ENCODE measurements around the gene HGS. TPM values are rescaled to one million over a fixed set of nuclear protein-coding genes. Genes with fewer than 3 reads are reported as not detected.
"Not testable (repeated sequence)": the region's sequence is repeated elsewhere in the genome, so short reads cannot be mapped to it uniquely, and the experiment has no call there.

HGS gene
- total RNA-seq, 2 donors from 2014 or later: 93.8 to 108 TPM

DNA sequence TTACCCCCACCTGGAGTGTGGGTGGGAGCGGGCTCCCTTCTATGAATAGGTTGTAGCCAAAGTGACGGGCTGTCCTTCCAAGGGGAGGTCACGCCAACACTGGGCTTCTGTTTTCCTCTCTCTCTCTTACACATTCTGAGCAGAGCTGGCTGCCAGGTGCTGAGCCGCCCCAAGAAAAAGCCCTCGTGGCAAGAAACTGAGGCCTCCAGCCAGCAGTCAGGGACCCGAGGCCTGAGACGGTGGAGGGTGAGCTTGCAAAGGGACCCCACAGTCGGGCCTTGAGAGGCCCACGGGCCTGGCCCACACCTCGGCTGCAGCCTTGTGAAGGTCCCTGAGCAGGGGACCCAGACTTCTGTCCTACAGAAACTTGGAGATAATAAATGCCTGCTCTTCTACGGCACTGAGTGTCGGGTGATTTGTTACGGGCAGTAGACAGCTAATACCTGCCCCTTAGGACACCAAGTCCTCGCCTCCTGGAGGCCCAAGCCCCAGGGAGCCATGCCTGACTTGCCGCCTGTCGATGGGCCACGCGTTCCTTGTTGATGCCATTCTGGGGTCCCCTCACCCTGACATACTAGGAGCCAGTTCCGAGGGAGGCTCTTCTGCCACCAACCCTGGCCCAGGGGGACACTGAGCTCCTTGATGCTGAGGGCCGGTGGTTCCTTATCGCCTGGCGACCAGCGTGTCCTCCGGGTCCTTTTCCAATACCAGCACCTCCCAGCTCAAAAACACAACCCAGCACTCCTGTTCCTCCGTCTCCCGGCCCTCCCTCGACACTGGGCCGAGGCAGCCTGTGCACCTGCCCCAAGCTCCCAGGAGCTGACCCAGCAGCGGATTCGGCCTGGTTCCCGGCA lies 54.4 kb downstream of the HGS start:
- no peaks in the 10 kb centered on the region for H3K9me3 ChIP-seq
- H3K4me3 ChIP-seq: no peak overlapping the region
- no peak for TF ChIP-seq CTCF (IDR thresholded peaks at IDR 0.05)
- no peaks in the 10 kb centered on the region for H3K4me1 ChIP-seq (ENCODE audit: control insufficient read depth in 1 of 2, low read depth in 2 of 2)
- no peaks in the 10 kb centered on the region for H3K36me3 ChIP-seq
- no peaks in the 10 kb centered on the region for H3K27me3 ChIP-seq (replicated peaks; ENCODE audit: insufficient read depth)
- DNase-seq (ENCODE audit: low spot score) (no peak), ATAC-seq (ENCODE audit: insufficient number of reproducible peaks, low FRiP score, low read depth) (no peak)
- H3K27ac ChIP-seq: no peak overlapping the region

GRCh38 chr17:81738801-81739393 lies 55.1 kb downstream of the HGS start:
- H3K4me3 ChIP-seq: no peak overlapping the region
- no peaks in the 10 kb centered on the region for H3K27me3 ChIP-seq (replicated peaks; ENCODE audit: insufficient read depth)
- no peak for TF ChIP-seq CTCF (IDR thresholded peaks at IDR 0.05)
- H3K9me3 ChIP-seq: no peaks in the 10 kb centered on the region
- no peaks in the 10 kb centered on the region for H3K36me3 ChIP-seq
- DNase-seq (ENCODE audit: low spot score): no peak
- H3K4me1 ChIP-seq (ENCODE audit: control insufficient read depth in 1 of 2, low read depth in 2 of 2): no peaks in the 10 kb centered on the region
- no peak overlapping the region for H3K27ac ChIP-seq
- ATAC-seq (ENCODE audit: insufficient number of reproducible peaks, low FRiP score, low read depth): no peak

GRCh38 chr17:81739593-81739992 lies 55.8 kb downstream of the HGS start:
- H3K27ac ChIP-seq; H3K9me3 ChIP-seq; H3K4me1 ChIP-seq (ENCODE audit: control insufficient read depth in 1 of 2, low read depth in 2 of 2); H3K4me3 ChIP-seq; ATAC-seq (ENCODE audit: insufficient number of reproducible peaks, low FRiP score, low read depth); H3K27me3 ChIP-seq (replicated peaks; ENCODE audit: insufficient read depth); DNase-seq (ENCODE audit: low spot score); H3K36me3 ChIP-seq: not testable (repeated sequence)

DNA sequence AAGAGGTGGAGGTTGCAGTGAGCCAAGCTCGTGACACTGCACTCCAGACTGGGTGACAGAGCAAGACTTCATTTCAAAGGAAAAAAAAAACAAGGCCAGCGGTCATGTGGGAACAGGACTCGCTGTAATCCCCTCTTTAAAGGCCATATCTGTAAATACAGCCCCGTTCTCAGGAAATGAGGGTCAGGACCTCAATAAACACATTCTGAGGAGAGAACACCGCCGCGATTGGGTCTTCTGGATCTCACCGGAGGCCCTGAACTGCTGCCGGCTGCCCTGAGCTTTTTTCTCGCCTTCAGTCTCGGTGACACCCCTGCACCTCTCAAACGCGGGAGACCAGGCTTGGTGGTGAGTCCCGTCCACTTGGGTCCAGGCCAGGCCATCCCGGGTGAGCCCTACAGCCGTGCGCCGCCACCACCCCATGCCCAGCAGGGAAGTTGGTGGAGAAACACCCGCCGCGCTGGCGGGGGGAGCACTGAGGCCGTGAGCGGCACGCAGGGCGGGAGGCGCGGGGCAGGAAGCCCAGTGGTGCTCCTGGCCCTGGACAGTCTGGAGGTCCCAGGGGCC lies 56.7 kb downstream of the HGS start:
- TF ChIP-seq CTCF (IDR thresholded peaks at IDR 0.05): no peak
- Histone ChIP-seq H3K36me3 (no peaks in the 10 kb centered on the region), H3K9me3 (no peaks in the 10 kb centered on the region), H3K4me1 (ENCODE audit: control insufficient read depth in 1 of 2, low read depth in 2 of 2) (no peaks in the 10 kb centered on the region), H3K27me3 (replicated peaks; ENCODE audit: insufficient read depth) (no peaks in the 10 kb centered on the region), H3K27ac (no peak overlapping the region), H3K4me3 (no peak overlapping the region)
- no peak for ATAC-seq (ENCODE audit: insufficient number of reproducible peaks, low FRiP score, low read depth)
- no peak for DNase-seq (ENCODE audit: low spot score)

DNA sequence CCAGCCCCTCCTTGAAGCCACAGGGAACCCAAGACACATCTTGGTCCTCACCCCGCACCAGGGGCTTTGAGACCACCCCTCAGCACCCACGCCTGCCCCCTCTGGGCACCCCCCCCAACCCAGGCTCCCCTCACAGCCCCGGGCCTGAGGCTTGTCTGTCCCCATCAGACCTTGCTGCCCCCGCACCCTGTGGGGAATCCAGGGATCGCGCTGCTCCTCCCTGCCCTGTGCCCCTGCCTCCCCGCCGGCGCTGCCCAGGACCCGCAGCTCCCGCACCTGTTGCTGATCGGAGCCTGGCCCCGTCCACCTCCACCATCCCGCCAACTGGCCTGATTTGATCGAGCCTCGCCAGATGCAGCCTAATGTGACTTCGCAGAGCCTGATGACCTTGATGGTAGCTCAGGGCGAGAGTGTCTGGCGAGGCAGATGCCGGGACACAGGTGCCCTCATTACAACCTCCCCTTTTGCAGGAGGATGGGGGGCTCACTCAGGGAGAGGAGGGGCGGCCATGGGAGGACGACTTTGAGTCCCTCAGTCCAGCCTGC lies 57.3 kb downstream of the HGS start:
- H3K27me3 ChIP-seq (replicated peaks; ENCODE audit: insufficient read depth): no peaks in the 10 kb centered on the region
- DNase-seq (ENCODE audit: low spot score) (no peak), ATAC-seq (ENCODE audit: insufficient number of reproducible peaks, low FRiP score, low read depth) (no peak)
- H3K4me3 ChIP-seq: no peak overlapping the region
- H3K27ac ChIP-seq: no peak overlapping the region
- no peaks in the 10 kb centered on the region for H3K9me3 ChIP-seq
- no peaks in the 10 kb centered on the region for H3K36me3 ChIP-seq
- H3K4me1 ChIP-seq (ENCODE audit: control insufficient read depth in 1 of 2, low read depth in 2 of 2): no peaks in the 10 kb centered on the region
- no peak for TF ChIP-seq CTCF (IDR thresholded peaks at IDR 0.05)
